GM21447 (cell line): ENCODE measurements around the gene ERCC1.
A peak's percentile ranks its signal among the peaks of the same experiment; 100 is the strongest.

Source experiments
- ATAC-seq: cut with Tn5 transposase; IDR thresholded peaks from one replicate; pipeline ENCODE4 v1.9.1; 2021; ENCODE audit not compliant: unreplicated experiment

ERCC1 gene

GRCh38 chr19:45423589-45424190, at the start of gene ERCC1:
Gene ERCC1, minus strand, starts transcription at chr19:45423917. Its CDS starts 543 bp downstream, at chr19:45423374.
- ATAC-seq, result peak; percentile 58

GRCh38 chr19:45473367-45473681, 49.6 kb upstream of the ERCC1 start:
- ATAC-seq, result no peak

- no peak for ATAC-seq
Measured at GRCh38 chr19:45472563-45473366, 49.0 kb upstream of the ERCC1 start.

- no peak for ATAC-seq
Measured at GRCh38 chr19:45471931-45472562, 48.3 kb upstream of the ERCC1 start.

- ATAC-seq, result no peak
Measured at GRCh38 chr19:45471111-45471930, 47.6 kb upstream of the ERCC1 start.

GRCh38 chr19:45470762-45471081, 47.0 kb upstream of the ERCC1 start:
- ATAC-seq, result no peak

- no peak for ATAC-seq
Measured at GRCh38 chr19:45469945-45470761, 46.4 kb upstream of the ERCC1 start.

- peak; percentile 50 for ATAC-seq
Measured at GRCh38 chr19:45469132-45469944, 45.6 kb upstream of the ERCC1 start.

GRCh38 chr19:45468803-45469131, 45.0 kb upstream of the ERCC1 start:
- peak; percentile 12 for ATAC-seq

GRCh38 chr19:45468159-45468651, 44.5 kb upstream of the ERCC1 start:
- no peak for ATAC-seq

- peak; percentile 37 for ATAC-seq
Measured at GRCh38 chr19:45467456-45468158, 43.9 kb upstream of the ERCC1 start, which contains the start of gene FOSB. Gene FOSB, plus strand, starts transcription at chr19:45467996. Its CDS starts 591 bp downstream, at chr19:45468587.

GRCh38 chr19:45467115-45467455, 43.4 kb upstream of the ERCC1 start:
- peak; percentile 1 for ATAC-seq

- no peak for ATAC-seq
Measured at GRCh38 chr19:45464852-45465441, 41.2 kb upstream of the ERCC1 start.

GRCh38 chr19:45464274-45464673, 40.6 kb upstream of the ERCC1 start:
- ATAC-seq, result no peak

- no peak for ATAC-seq
Measured at GRCh38 chr19:45463241-45463640, 39.5 kb upstream of the ERCC1 start.

- ATAC-seq, result no peak
Measured at GRCh38 chr19:45462174-45462573, 38.5 kb upstream of the ERCC1 start.

- ATAC-seq, result no peak
Measured at GRCh38 chr19:45460807-45461347, 37.2 kb upstream of the ERCC1 start.

GRCh38 chr19:45457776-45458175, 34.1 kb upstream of the ERCC1 start:
- no peak for ATAC-seq

- no peak for ATAC-seq
Measured at GRCh38 chr19:45456500-45456815, 32.7 kb upstream of the ERCC1 start.
